DOHH2 (cell line): ENCODE measurements around the gene PCMT1.

ENCODE experiments used
- H3F3A ChIP-seq: fragments of 200-600 bp; sonication (generic), shearing (Covaris generic); 2 replicates; pipeline ENCODE4 v1.6.0; 2016; ENCODE audit warnings: antibody characterized with exemption, mild to moderate bottlenecking; ENCODE audit not compliant: control insufficient read depth, insufficient read depth
- H3K27ac ChIP-seq: fragments of 200-600 bp; sonication (generic); 2 replicates; pipeline ENCODE4 v1.5.1; 2014; ENCODE audit warnings: low read depth, mild to moderate bottlenecking, low read length, moderate library complexity
- H3K27me3 ChIP-seq: fragments of 200-600 bp; sonication (generic); 2 replicates; pipeline ENCODE4 v1.6.1; 2014; ENCODE audit warnings: mild to moderate bottlenecking, low read length, mixed read lengths; ENCODE audit not compliant: control insufficient read depth
- H3K36me3 ChIP-seq: fragments of 200-600 bp; sonication (generic); 2 replicates; pipeline ENCODE4 v1.6.1; 2014; ENCODE audit warnings: mild to moderate bottlenecking, low read length, moderate library complexity, mixed read lengths; ENCODE audit not compliant: control insufficient read depth
- H3K4me1 ChIP-seq: fragments of 200-600 bp; sonication (generic); 2 replicates; pipeline ENCODE4 v1.6.1; 2014; ENCODE audit warnings: mild to moderate bottlenecking, low read length, mixed read lengths; ENCODE audit not compliant: control insufficient read depth
- H3K4me2 ChIP-seq: fragments of 200-600 bp; sonication (generic); 2 replicates; pipeline ENCODE4 v1.6.0; 2014; ENCODE audit warnings: mild to moderate bottlenecking, low read length, moderate library complexity
- H3K4me3 ChIP-seq: fragments of 200-600 bp; sonication (generic); 2 replicates; pipeline ENCODE4 v1.5.1; 2014; ENCODE audit warnings: mild to moderate bottlenecking, low read length, mixed read lengths
- H3K79me2 ChIP-seq: fragments of 200-600 bp; sonication (generic); 2 replicates; pipeline ENCODE4 v1.6.1; 2014; ENCODE audit warnings: mild to moderate bottlenecking, low read length, mixed read lengths; ENCODE audit not compliant: control insufficient read depth
- H3K9me2 ChIP-seq: fragments of 200-600 bp; sonication (generic); replicated peaks from 2 replicates; pipeline ENCODE4 v1.6.1; 2014; ENCODE audit warnings: mild to moderate bottlenecking, low read length, mixed read lengths; ENCODE audit not compliant: control insufficient read depth
- H3K9me3 ChIP-seq: fragments of 200-600 bp; sonication (generic); 2 replicates; pipeline ENCODE4 v1.6.1; 2014; ENCODE audit warnings: antibody characterized with exemption, low read length, mixed read lengths; ENCODE audit not compliant: control insufficient read depth, insufficient read depth
- H4K20me1 ChIP-seq: fragments of 200-600 bp; sonication (generic); 2 replicates; pipeline ENCODE4 v1.6.0; 2014; ENCODE audit warnings: low read depth, mild to moderate bottlenecking, antibody characterized with exemption, low read length, moderate library complexity; ENCODE audit not compliant: control insufficient read depth, insufficient read depth
- EZH2phosphoT487 ChIP-seq: fragments of 200-600 bp; sonication (generic); IDR thresholded peaks from 2 replicates; pipeline ENCODE4 v1.6.1; 2017; ENCODE audit warnings: borderline replicate concordance, mild to moderate bottlenecking, antibody characterized with exemption, low read length, moderate library complexity, mixed read lengths
- TF ChIP-seq, protein P1 (sequence below): fragments of 200-600 bp; sonication (generic); IDR thresholded peaks from one replicate; pipeline ENCODE4 v1.5.1; 2014; ENCODE audit warnings: antibody characterized with exemption, mild to moderate bottlenecking, low read depth, low read length; ENCODE audit not compliant: poor library complexity, severe bottlenecking

Gene PCMT1

GRCh38 chr6:149714442-149714841, 35.1 kb upstream of the PCMT1 start:
- H3K27me3 ChIP-seq, result no peaks in the 10 kb centered on the region
- peaks cover 30% of the 10 kb centered on the region for H3K4me1 ChIP-seq
- no peaks in the 10 kb centered on the region for H3K9me3 ChIP-seq
- H3F3A ChIP-seq, result 0 out of 2 replicates have a peak, but pooled peaks cover 4% of the 10 kb centered on the region
- no peaks in the 10 kb centered on the region for H3K9me2 ChIP-seq
- no peaks in the 10 kb centered on the region; the same call in 1 of the 2 replicates for H4K20me1 ChIP-seq
- H3K36me3 ChIP-seq, result peaks cover 20% of the 10 kb centered on the region
- no peak overlapping the region for H3K27ac ChIP-seq
- no peak overlapping the region for H3K4me2 ChIP-seq
- H3K79me2 ChIP-seq, result peaks cover 91% of the 10 kb centered on the region
- no peak for TF ChIP-seq EZH2phosphoT487
- TF ChIP-seq, protein P1, sequence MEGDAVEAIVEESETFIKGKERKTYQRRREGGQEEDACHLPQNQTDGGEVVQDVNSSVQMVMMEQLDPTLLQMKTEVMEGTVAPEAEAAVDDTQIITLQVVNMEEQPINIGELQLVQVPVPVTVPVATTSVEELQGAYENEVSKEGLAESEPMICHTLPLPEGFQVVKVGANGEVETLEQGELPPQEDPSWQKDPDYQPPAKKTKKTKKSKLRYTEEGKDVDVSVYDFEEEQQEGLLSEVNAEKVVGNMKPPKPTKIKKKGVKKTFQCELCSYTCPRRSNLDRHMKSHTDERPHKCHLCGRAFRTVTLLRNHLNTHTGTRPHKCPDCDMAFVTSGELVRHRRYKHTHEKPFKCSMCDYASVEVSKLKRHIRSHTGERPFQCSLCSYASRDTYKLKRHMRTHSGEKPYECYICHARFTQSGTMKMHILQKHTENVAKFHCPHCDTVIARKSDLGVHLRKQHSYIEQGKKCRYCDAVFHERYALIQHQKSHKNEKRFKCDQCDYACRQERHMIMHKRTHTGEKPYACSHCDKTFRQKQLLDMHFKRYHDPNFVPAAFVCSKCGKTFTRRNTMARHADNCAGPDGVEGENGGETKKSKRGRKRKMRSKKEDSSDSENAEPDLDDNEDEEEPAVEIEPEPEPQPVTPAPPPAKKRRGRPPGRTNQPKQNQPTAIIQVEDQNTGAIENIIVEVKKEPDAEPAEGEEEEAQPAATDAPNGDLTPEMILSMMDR, result no peak
- H3K4me3 ChIP-seq, result no peak overlapping the region

DNA sequence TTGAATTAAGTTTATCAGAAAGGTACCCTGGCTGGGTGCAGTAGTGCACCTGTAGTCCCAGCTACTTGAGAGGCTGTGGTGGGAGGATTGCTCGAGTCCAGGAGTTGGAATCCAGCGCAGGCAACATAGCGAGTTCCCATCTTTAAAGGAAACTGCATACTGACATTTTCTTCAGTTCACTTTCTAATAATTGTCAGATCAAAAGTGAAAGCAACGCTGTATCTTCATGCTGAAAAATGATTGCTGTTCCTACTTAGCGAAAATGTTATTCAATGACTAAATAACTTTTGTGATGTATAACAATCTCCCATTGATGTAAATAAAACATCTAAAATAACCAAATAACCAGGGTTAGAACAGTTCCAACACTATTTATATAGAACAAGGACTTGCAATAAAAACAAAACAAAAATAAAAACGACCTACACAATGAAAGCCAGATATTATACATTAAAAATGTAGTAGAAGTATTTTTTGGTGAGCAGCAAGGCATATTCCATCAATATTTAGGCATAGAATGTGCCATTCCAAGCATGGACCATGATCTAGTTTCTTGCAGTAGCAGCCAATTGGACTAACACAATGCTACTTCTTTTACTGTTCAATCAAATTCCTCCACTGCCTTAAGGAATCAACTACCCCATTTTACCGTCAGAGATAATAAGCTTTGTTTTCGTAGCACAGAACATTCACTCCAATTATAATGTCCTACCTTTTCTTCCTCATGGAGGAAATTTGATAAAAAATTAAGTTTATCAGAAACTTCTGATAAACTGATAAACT, 33.2 kb upstream of the PCMT1 start:
- no peaks in the 10 kb centered on the region for H3K9me3 ChIP-seq
- H3K9me2 ChIP-seq, result no peaks in the 10 kb centered on the region
- H3F3A ChIP-seq, result 0 out of 2 replicates have a peak, but pooled peaks cover 2% of the 10 kb centered on the region
- H3K79me2 ChIP-seq, result peaks cover 73% of the 10 kb centered on the region
- H3K4me3 ChIP-seq, result peak overlapping the region; percentile 90
- no peak overlapping the region for H3K27ac ChIP-seq
- no peaks in the 10 kb centered on the region for H4K20me1 ChIP-seq
- peaks cover 20% of the 10 kb centered on the region for H3K36me3 ChIP-seq
- H3K27me3 ChIP-seq, result no peaks in the 10 kb centered on the region
- no peak for TF ChIP-seq EZH2phosphoT487
- TF ChIP-seq, protein P1, result no peak
- H3K4me2 ChIP-seq, result peak overlapping the region; percentile 99
- H3K4me1 ChIP-seq, result peaks cover 20% of the 10 kb centered on the region

- Histone ChIP-seq H3K9me3 (no peaks in the 10 kb centered on the region), H3K27me3 (no peaks in the 10 kb centered on the region), H3K4me3 (peak overlapping the region; percentile 90), H3F3A (0 out of 2 replicates have a peak, but pooled peaks cover 2% of the 10 kb centered on the region), H3K27ac (peak overlapping the region; percentile 59), H4K20me1 (no peaks in the 10 kb centered on the region), H3K4me2 (peak overlapping the region; percentile 99), H3K9me2 (no peaks in the 10 kb centered on the region), H3K4me1 (peaks cover 20% of the 10 kb centered on the region), H3K79me2 (peaks cover 65% of the 10 kb centered on the region), H3K36me3 (peaks cover 20% of the 10 kb centered on the region)
- no peak for TF ChIP-seq EZH2phosphoT487
- TF ChIP-seq, protein P1, result no peak
Measured at GRCh38 chr6:149717255-149717587, 32.3 kb upstream of the PCMT1 start.
